Astrocyte (in vitro differentiated cells and primary cell): ENCODE data around the gene TSPAN4.

ENCODE experiments used
- EZH2 ChIP-seq: IDR thresholded peaks from 2 replicates; pipeline ENCODE4 v1.6.1; 2012; ENCODE audit warnings: mild to moderate bottlenecking, low read length, inconsistent platforms; ENCODE audit not compliant: insufficient read depth
- TF ChIP-seq, protein P1 (sequence below): IDR thresholded peaks from 2 replicates; pipeline ENCODE4 v1.5.1; 2011; ENCODE audit warnings: low read depth, mild to moderate bottlenecking, inconsistent platforms, low read length, moderate library complexity; ENCODE audit not compliant: insufficient read depth

DNA sequence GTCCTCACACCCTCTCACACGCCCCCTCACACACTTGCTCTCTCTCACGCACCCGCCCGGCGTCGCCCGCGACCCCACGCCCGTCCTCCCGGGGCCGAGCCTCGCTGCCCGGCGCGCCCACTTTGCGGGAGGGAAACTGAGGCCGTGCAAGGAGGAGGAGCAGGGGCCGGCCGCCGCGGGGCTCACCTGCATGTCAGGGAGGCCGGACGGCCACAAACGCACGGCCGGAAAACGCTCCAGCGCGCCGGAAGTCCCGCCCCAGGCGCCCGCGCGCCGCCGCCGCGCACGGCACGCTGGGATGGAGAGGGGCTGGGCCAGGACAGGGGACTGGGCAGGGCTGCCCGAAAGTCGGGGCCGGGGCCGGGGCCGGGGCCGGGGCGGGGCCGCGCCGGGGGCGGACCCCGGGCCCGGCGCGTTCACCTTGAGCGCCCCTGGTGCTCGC is 68.0 kb downstream of the TSPAN4 start, which contains the start of gene CHID1:
- TF ChIP-seq, protein P1, sequence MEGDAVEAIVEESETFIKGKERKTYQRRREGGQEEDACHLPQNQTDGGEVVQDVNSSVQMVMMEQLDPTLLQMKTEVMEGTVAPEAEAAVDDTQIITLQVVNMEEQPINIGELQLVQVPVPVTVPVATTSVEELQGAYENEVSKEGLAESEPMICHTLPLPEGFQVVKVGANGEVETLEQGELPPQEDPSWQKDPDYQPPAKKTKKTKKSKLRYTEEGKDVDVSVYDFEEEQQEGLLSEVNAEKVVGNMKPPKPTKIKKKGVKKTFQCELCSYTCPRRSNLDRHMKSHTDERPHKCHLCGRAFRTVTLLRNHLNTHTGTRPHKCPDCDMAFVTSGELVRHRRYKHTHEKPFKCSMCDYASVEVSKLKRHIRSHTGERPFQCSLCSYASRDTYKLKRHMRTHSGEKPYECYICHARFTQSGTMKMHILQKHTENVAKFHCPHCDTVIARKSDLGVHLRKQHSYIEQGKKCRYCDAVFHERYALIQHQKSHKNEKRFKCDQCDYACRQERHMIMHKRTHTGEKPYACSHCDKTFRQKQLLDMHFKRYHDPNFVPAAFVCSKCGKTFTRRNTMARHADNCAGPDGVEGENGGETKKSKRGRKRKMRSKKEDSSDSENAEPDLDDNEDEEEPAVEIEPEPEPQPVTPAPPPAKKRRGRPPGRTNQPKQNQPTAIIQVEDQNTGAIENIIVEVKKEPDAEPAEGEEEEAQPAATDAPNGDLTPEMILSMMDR = no peak
- no peak for TF ChIP-seq EZH2
